SK-N-SH treated with all-trans-retinoic acid at 6 μM for 48 hours (cell line): Measurements from ENCODE around the gene WDR38.

ENCODE experiments used
- ATAC-seq: fragments of 200-7000 bp; cut with Tn5 transposase; 3 replicates; pipeline ENCODE4 v1.9.1; 2020; ENCODE audit warnings: mild to moderate bottlenecking, moderate library complexity
- ARNTL ChIP-seq: fragments of 450-650 bp; formaldehyde crosslinking; IDR thresholded peaks from 2 replicates; pipeline ENCODE4 v1.5.0; 2020; ENCODE audit warnings: low read depth, mild to moderate bottlenecking, moderate library complexity, borderline replicate concordance
- BACH2 ChIP-seq: fragments of 250-450 bp; sonication (Bioruptor Pico); IDR thresholded peaks from 2 replicates; pipeline ENCODE4 v1.9.0; 2021; ENCODE audit warnings: mild to moderate bottlenecking, borderline replicate concordance
- GLIS3 ChIP-seq: fragments of 250-450 bp; sonication (Bioruptor Pico); IDR thresholded peaks from 2 replicates; pipeline ENCODE4 v1.5.0; 2020; ENCODE audit warnings: mild to moderate bottlenecking, moderate library complexity
- ISL1 ChIP-seq: fragments of 250-450 bp; sonication (Bioruptor Pico); IDR thresholded peaks from 2 replicates; pipeline ENCODE4 v2.1.2; 2022; ENCODE audit warnings: mild to moderate bottlenecking, moderate library complexity
- OSR1 ChIP-seq: fragments of 250-450 bp; sonication (Bioruptor Pico); IDR thresholded peaks from 2 replicates; pipeline ENCODE4 v1.8.0; 2022; ENCODE audit warnings: moderate library complexity, mild to moderate bottlenecking, inconsistent platforms
- PPARA ChIP-seq: fragments of 250-450 bp; sonication (Bioruptor Pico); IDR thresholded peaks from 2 replicates; pipeline ENCODE4 v1.5.0; 2020; ENCODE audit warnings: mild to moderate bottlenecking, borderline replicate concordance
- RARB ChIP-seq: fragments of 250-450 bp; sonication (Bioruptor Pico); IDR thresholded peaks from 2 replicates; pipeline ENCODE4 v1.8.0; 2021; ENCODE audit warnings: mild to moderate bottlenecking, moderate library complexity
- SNAI2 ChIP-seq: fragments of 250-450 bp; sonication (Bioruptor Pico); IDR thresholded peaks from 2 replicates; pipeline ENCODE4 v1.5.0; 2020; ENCODE audit warnings: mild to moderate bottlenecking, moderate library complexity
- TCF4 ChIP-seq: fragments of 250-450 bp; sonication (Bioruptor Pico); IDR thresholded peaks from 2 replicates; pipeline ENCODE4 v1.8.0; 2021; ENCODE audit warnings: mild to moderate bottlenecking, moderate library complexity, borderline replicate concordance
- TOX ChIP-seq: fragments of 250-450 bp; sonication (Bioruptor Pico); IDR thresholded peaks from 2 replicates; pipeline ENCODE4 v1.8.0; 2021; ENCODE audit warnings: mild to moderate bottlenecking, moderate library complexity, borderline replicate concordance
- ZC3H10 ChIP-seq: fragments of 250-450 bp; sonication (Bioruptor Pico); IDR thresholded peaks from 2 replicates; pipeline ENCODE4 v1.5.1; 2021; ENCODE audit warnings: mild to moderate bottlenecking, moderate library complexity
- ZFP3 ChIP-seq: fragments of 250-450 bp; sonication (Bioruptor Pico); IDR thresholded peaks from 2 replicates; pipeline ENCODE4 v1.5.0; 2020; ENCODE audit warnings: mild to moderate bottlenecking, moderate library complexity
- ZFP30 ChIP-seq: fragments of 450-650 bp; formaldehyde crosslinking; IDR thresholded peaks from 2 replicates; pipeline ENCODE4 v1.5.0; 2022; ENCODE audit warnings: mild to moderate bottlenecking, moderate library complexity
- ZNF565 ChIP-seq: fragments of 450-650 bp; formaldehyde crosslinking; conservative IDR thresholded peaks from 2 replicates; pipeline ENCODE4 v1.5.0; 2020; ENCODE audit warnings: low read depth, mild to moderate bottlenecking, moderate library complexity
- ZNF70 ChIP-seq: fragments of 450-650 bp; formaldehyde crosslinking; IDR thresholded peaks from 2 replicates; pipeline ENCODE4 v1.5.0; 2020; ENCODE audit warnings: mild to moderate bottlenecking, moderate library complexity
- ZNF8 ChIP-seq: fragments of 450-650 bp; formaldehyde crosslinking; IDR thresholded peaks from 2 replicates; pipeline ENCODE4 v1.5.0; 2020; ENCODE audit warnings: mild to moderate bottlenecking, moderate library complexity
- TF ChIP-seq, protein P1 (sequence below): fragments of 250-450 bp; sonication (Bioruptor Pico); IDR thresholded peaks from 2 replicates; pipeline ENCODE4 v1.8.0; 2020; ENCODE audit warnings: mild to moderate bottlenecking, moderate library complexity, borderline replicate concordance
- TF ChIP-seq, protein P2 (sequence below): fragments of 250-450 bp; sonication (Bioruptor Pico); IDR thresholded peaks from 2 replicates; pipeline ENCODE4 v1.5.1; 2020; ENCODE audit warnings: low read depth, mild to moderate bottlenecking, moderate library complexity
- TF ChIP-seq, protein P3 (sequence below): fragments of 250-450 bp; sonication (Bioruptor Pico); IDR thresholded peaks from 2 replicates; pipeline ENCODE4 v1.5.1; 2021; ENCODE audit warnings: mild to moderate bottlenecking, moderate library complexity
- TF ChIP-seq, protein P4 (sequence below): fragments of 250-450 bp; sonication (Bioruptor Pico); IDR thresholded peaks from 2 replicates; pipeline ENCODE4 v1.8.0; 2021; ENCODE audit warnings: low read depth, mild to moderate bottlenecking, moderate library complexity, borderline replicate concordance
- TF ChIP-seq, protein P5 (sequence below): fragments of 250-450 bp; sonication (Bioruptor Pico); IDR thresholded peaks from 2 replicates; pipeline ENCODE4 v1.5.0; 2020; ENCODE audit warnings: mild to moderate bottlenecking, moderate library complexity

WDR38 gene

DNA sequence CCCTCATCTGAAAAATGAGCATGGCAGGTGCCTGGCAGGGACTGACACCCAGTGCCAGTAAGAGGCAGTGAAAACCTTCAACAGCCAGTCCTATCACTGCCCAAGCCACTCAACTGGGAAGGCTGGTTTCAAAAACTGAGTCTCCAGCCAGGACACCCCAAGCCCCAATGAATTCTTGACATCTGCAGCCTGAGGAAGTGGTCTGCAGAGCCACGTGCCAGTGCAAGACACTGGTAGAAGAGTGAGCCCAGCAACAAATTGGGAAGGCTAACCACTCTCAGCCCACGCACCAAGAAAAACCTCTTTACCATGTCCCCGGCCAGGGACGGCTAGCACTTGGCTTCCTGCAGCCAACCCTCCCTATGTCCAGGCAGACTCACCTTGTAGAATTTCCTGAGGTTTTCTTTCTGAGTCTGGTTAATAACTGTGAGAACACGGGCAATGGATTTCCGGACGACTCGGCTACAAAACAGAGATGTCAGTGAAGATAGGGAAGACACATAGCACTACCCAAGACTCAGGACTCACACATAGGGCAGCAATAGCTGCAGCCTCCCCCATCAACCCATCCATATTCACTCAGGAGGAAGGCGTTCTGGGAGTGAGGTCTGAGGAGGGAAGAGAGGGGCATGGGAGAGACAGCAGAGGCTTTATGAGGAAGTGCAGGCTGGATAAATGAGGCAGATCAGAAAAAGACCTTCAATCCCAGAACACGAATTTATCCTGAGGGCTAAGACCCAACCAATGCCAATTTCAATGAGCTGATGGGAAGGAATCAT lies 6.7 kb downstream of the WDR38 start:
- TF ChIP-seq, protein P1, sequence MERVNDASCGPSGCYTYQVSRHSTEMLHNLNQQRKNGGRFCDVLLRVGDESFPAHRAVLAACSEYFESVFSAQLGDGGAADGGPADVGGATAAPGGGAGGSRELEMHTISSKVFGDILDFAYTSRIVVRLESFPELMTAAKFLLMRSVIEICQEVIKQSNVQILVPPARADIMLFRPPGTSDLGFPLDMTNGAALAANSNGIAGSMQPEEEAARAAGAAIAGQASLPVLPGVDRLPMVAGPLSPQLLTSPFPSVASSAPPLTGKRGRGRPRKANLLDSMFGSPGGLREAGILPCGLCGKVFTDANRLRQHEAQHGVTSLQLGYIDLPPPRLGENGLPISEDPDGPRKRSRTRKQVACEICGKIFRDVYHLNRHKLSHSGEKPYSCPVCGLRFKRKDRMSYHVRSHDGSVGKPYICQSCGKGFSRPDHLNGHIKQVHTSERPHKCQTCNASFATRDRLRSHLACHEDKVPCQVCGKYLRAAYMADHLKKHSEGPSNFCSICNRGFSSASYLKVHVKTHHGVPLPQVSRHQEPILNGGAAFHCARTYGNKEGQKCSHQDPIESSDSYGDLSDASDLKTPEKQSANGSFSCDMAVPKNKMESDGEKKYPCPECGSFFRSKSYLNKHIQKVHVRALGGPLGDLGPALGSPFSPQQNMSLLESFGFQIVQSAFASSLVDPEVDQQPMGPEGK, result no peak
- TF ChIP-seq PPARA (CRISPR knock-in tag), result no peak
- no peak for TF ChIP-seq ZFP30
- TF ChIP-seq, protein P2, sequence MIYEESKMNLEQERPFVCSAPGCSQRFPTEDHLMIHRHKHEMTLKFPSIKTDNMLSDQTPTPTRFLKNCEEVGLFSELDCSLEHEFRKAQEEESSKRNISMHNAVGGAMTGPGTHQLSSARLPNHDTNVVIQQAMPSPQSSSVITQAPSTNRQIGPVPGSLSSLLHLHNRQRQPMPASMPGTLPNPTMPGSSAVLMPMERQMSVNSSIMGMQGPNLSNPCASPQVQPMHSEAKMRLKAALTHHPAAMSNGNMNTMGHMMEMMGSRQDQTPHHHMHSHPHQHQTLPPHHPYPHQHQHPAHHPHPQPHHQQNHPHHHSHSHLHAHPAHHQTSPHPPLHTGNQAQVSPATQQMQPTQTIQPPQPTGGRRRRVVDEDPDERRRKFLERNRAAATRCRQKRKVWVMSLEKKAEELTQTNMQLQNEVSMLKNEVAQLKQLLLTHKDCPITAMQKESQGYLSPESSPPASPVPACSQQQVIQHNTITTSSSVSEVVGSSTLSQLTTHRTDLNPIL, result no peak
- TF ChIP-seq ISL1, result no peak
- TF ChIP-seq ZNF70 (CRISPR knock-in tag), result no peak
- TF ChIP-seq ZFP3 (CRISPR knock-in tag), result no peak
- TF ChIP-seq ZNF565, result no peak
- TF ChIP-seq GLIS3, result no peak
- TF ChIP-seq, protein P3, sequence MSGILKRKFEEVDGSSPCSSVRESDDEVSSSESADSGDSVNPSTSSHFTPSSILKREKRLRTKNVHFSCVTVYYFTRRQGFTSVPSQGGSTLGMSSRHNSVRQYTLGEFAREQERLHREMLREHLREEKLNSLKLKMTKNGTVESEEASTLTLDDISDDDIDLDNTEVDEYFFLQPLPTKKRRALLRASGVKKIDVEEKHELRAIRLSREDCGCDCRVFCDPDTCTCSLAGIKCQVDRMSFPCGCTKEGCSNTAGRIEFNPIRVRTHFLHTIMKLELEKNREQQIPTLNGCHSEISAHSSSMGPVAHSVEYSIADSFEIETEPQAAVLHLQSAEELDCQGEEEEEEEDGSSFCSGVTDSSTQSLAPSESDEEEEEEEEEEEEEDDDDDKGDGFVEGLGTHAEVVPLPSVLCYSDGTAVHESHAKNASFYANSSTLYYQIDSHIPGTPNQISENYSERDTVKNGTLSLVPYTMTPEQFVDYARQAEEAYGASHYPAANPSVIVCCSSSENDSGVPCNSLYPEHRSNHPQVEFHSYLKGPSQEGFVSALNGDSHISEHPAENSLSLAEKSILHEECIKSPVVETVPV, result no peak
- no peak for TF ChIP-seq SNAI2 (CRISPR knock-in tag)
- TF ChIP-seq TOX (CRISPR knock-in tag), result no peak
- no peak for TF ChIP-seq ARNTL
- TF ChIP-seq BACH2 (CRISPR knock-in tag), result no peak
- TF ChIP-seq, protein P4, sequence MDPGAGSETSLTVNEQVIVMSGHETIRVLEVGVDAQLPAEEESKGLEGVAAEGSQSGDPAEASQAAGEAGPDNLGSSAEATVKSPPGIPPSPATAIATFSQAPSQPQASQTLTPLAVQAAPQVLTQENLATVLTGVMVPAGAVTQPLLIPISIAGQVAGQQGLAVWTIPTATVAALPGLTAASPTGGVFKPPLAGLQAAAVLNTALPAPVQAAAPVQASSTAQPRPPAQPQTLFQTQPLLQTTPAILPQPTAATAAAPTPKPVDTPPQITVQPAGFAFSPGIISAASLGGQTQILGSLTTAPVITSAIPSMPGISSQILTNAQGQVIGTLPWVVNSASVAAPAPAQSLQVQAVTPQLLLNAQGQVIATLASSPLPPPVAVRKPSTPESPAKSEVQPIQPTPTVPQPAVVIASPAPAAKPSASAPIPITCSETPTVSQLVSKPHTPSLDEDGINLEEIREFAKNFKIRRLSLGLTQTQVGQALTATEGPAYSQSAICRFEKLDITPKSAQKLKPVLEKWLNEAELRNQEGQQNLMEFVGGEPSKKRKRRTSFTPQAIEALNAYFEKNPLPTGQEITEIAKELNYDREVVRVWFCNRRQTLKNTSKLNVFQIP (CRISPR knock-in tag), result no peak
- no peak for TF ChIP-seq ZNF8 (CRISPR knock-in tag)
- TF ChIP-seq RARB (CRISPR knock-in tag), result no peak
- TF ChIP-seq, protein P5, sequence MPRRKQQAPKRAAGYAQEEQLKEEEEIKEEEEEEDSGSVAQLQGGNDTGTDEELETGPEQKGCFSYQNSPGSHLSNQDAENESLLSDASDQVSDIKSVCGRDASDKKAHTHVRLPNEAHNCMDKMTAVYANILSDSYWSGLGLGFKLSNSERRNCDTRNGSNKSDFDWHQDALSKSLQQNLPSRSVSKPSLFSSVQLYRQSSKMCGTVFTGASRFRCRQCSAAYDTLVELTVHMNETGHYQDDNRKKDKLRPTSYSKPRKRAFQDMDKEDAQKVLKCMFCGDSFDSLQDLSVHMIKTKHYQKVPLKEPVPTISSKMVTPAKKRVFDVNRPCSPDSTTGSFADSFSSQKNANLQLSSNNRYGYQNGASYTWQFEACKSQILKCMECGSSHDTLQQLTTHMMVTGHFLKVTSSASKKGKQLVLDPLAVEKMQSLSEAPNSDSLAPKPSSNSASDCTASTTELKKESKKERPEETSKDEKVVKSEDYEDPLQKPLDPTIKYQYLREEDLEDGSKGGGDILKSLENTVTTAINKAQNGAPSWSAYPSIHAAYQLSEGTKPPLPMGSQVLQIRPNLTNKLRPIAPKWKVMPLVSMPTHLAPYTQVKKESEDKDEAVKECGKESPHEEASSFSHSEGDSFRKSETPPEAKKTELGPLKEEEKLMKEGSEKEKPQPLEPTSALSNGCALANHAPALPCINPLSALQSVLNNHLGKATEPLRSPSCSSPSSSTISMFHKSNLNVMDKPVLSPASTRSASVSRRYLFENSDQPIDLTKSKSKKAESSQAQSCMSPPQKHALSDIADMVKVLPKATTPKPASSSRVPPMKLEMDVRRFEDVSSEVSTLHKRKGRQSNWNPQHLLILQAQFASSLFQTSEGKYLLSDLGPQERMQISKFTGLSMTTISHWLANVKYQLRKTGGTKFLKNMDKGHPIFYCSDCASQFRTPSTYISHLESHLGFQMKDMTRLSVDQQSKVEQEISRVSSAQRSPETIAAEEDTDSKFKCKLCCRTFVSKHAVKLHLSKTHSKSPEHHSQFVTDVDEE (CRISPR knock-in tag), result no peak
- no peak for TF ChIP-seq ZC3H10
- no peak for TF ChIP-seq OSR1 (CRISPR knock-in tag)
- no peak for ATAC-seq

DNA sequence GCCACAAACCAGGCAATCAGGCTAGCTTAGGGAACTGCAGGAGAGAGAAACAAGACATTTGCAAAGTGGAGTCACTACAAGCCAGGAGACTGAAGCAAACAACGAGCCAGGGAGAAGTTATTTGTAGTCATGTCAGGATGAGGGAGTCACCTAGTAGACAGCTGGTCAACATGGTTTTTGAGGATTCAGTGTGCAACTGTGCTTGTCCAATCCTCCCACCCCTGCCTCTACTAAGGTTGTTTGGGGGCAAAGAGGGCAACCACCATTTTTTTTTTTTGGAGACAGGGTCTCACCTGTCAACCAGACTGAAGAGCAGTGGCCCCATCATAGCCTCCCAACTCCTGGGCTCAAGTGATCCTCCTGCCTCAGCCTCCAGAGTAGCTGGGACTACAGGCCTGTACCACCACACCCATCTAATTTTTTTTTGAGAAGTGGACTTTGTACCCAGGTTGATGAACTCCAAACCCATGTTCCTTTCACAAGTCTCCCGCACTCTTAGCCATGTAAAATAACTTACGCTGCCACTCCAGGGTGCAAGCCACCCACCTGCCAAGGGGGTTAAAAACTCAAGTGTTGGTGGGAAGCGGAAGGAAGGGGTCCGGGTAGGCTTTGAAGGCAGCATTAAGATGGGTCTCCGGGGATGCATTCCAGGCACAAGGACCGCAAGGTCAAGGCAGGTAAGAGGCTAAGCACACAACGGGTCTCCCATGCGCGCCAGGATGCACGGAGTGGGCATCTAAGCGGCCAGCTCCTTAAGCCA lies 7.5 kb downstream of the WDR38 start:
- TF ChIP-seq TCF4 (CRISPR knock-in tag) (no peak), ZC3H10 (no peak), ZFP3 (CRISPR knock-in tag) (no peak)
- TF ChIP-seq, protein P3, result no peak
- TF ChIP-seq, protein P4 (CRISPR knock-in tag), result no peak
- ATAC-seq, result no peak
